ENCODE measurements around the gene GALNT18.

Gene GALNT18

DNA sequence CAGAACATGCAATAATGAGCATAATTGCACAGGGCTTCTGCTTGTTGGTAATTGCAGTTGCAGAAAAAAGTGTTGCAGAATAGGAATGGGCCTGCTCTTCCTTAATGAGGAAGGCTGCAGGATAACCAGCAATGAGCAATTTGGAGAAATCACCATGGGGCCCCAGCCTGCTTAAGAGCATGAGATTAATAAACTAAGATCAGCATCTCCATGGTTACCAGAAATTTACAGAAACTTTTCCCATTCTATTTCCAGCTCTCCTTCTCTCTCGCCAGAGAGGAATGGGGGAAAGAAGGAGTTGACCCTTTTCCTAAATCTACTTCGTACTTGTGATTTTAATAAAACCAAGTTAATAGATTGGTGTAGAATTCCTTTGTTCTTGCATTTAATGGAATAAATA lies 187.8 kb downstream of the GALNT18 start:
- DNase-seq (ENCODE audit: low read depth) = no peak

DNA sequence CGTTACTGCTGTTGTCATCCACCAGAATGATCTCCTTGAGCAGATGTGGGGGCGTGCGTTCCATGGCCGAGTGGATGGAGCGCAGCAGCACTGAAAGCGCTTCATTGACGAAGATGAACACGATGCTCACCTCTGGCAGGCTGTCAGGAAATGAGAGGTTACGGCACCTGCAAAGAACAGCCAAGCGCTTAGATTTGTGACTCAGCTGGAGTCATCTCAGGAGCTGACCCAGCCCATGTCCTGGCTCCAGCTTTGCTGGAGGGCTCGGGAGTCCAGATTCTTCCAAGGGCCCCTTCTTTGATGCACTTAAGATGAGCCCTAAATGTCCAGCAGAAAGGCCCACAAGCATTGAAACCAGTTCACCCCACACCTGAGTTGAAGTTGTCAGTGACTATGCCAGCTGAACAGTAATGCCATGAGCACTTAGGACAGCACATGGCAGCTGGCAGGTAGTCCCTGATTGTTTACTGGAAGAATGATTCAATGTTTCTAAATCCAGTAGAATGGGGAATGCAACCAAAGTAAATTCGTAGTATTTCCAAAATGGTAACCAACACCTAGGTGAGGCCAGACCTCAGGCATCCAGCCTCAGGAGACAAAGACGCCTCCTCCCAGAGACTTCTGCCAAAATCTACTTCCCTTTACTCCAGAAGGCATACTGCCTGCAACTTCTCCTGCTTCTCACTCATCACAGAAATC lies 189.0 kb downstream of the GALNT18 start:
- no peak for DNase-seq (ENCODE audit: low read depth)

DNA sequence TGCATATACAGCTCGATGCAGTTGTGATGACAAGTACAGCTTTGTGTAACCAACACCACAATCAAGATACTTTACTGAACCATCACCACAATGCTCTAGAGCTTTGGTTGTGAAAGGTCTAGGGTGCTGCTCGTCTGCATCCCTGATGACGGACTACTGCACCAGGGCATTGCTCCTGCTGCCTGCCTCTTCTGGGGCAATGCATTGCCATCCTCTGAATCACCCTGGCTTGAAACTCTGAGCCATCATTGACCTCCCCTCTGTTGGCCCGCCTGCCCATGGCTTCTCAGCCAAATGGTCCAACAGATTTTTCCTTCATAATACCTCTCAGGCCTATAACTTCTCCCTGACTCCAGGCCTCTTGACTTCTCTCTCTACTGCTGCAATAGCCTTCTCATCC lies 191.4 kb downstream of the GALNT18 start:
- no peak for DNase-seq (ENCODE audit: low read depth)

DNA sequence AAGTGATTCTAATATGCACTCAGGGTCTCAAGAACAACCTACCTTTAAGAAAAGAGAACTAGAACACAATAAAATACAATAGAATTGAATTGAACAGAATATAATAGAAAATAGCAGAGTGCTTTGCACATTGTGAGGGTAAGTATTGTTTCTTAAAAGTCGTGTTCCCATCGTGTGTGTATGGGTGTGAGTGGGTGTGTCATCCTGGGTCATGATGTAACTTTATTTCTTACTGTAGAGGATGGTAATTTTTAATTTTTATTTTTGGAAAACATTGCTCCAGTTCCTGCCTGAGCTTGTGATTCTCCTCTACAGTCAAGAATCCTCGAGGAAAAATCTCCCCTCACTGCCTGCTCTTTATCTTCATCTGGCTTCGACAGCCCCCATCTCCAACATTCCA lies 193.1 kb downstream of the GALNT18 start:
- DNase-seq (ENCODE audit: low read depth) = no peak

DNA sequence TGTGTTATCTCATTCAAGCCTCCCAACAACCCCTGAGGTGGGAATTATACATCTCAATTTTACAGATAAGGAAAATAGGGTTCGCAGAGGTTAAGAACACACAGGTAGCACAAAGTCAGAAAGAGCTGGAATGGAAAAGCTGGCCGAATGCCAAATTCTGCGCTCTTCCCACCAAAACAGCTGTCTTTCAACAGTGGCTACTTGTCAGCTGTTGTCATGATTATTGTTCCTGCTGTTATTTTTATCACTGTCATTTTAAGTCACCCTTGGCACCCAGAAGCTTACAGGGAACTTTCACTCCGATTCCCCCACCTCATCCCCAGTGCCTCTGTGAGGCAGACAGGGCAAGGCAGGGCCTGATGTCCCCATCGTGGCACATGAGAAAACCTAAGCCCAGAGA lies 194.3 kb downstream of the GALNT18 start:
- no peak for DNase-seq (ENCODE audit: low read depth)

DNA sequence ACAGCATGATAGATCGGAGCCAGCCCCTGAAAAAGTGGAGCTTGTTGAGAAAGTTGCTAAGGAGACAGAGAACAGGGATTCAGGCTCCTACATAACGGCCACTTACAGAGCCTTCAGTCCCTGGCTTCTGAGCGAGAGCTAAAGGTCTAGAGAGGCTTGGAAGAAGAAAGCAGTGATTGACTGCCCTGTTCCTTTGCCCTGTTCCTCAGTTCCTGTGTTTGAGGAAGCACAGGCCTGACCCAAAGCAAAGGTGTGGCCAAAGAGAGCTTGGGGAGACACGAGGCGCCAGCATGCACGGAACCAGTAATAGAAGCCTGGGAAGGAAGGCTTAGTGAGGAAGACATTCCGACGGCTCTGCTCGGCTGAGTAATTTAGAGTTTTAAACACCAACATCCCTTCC lies 194.7 kb downstream of the GALNT18 start:
- DNase-seq (ENCODE audit: low read depth) = no peak

DNA sequence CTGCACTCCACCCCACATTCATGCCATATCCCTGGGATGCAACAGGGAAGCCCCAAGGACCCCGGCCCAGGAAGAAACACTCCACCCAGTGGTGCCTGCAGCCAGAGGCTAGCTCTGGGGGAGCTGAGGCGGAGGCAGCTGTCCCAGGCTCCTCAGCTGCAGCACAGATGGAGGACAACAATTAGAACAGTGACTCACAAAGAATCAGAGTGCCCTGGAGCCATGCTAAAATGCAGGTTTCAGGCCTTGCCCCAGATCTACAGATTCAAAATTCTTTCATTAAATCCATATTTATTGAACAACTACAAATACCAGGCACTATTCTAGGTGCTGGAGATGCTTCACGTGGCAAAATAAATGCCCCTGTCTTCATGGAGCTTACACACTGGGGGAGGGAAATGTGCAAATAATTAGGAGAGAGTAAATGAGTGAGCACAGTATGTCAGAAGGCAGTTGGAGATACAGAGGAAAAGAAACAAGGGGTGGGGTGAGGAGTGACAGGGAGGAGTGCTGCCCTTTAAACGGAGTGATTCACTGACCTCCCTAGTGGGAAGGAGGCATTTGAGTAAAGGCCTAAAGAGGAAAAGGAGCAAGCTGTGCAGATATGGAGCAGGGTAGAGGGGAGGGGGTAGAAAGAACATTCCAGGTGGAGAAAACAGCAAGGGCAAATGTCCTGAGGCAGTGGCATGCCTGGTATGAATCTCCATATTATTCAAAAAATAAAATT lies 195.4 kb downstream of the GALNT18 start:
- DNase-seq (ENCODE audit: low read depth) = no peak

DNA sequence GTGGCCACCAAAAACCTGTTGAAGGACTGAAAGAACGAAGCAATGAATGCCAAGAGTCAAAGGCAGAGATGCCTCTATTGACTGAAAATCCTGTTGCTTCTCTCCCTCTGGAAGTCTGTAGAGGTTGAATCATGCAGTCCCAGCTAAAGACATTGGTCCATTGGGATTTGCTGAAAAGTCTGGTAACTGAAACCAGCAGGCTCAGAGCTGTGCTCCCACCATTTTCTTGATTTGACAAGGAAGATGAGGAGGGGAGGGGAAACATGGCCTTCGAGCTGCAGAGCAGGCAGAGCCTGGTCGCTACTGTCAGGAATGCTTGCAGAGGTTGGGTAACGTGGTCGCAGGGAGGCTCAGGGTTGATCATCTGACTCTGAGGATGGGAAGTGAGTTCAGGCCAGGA lies 196.0 kb downstream of the GALNT18 start:
- DNase-seq (ENCODE audit: low read depth) = no peak

DNA sequence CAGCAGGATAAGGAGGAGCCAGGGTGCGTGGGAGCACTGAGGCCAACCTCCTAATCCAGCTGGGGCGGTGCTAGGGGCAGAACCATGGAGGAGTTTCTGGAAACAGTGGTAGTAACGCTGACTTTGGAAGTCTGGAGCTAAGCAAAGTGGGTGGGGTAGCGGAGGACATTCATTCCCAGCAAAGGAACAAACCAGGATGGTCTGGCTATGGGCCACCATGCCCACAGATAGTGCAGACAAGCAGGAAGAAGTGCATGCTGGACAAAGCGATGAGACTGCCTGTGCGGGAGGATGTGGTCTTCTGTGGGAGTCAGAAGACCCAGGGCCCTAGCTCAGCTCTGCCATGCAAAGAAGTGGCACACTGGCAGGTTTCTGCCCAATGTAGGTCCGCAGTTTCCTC lies 197.1 kb downstream of the GALNT18 start:
- no peak for DNase-seq (ENCODE audit: low read depth)

DNA sequence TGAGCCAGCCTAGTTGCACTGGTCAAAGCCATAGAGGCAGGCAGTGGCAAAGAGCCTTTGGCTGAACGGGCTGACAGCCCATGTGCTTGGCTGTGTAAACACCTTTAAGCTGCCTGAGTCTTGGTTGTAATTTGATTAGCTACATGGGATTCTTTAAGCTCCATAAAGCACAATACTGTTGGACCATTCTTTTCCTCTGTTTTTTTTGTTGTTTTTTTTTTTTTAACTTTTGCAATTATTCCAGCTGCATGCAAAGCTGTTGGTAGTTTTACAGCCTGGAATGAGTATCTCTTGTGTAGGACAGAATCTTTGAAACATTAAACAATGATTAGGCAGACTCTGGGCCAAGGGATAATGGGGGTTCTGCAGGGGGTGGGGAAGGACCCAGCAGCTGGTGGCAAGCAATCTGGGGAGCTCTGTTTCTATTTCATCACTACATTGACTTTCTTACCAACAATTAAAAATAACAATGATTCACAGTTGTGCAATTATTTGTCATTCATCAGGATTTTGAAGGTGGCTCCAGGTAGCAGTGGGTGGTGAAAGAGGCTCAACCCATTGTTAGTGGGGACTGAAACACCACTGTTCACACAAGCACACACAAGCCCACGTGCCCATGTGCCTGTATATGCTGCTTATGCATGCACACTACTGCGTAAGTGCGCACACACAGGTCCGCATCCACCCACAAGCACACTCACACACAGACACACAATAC lies 199.2 kb downstream of the GALNT18 start:
- DNase-seq (ENCODE audit: low read depth) = no peak

DNA sequence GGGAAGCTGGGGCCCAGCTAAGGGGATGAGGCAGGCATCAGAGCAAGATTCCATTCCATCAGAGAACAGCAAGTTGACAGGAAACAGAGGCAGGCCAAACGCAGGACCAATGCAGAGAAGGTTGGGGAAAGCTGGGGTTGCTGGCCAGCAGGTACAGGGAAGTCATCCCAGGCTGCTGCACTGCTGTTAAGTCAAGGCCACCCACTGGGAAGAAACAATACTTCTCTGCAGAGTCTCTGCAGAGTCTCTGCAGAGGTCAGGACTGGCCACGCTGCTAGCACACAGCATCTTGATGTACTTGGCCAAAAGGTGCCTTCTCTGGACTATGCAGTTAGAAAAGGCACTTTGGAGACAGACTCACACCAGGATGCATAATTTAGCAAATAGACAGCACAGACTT lies 200.3 kb downstream of the GALNT18 start:
- no peak for DNase-seq (ENCODE audit: low read depth)

DNA sequence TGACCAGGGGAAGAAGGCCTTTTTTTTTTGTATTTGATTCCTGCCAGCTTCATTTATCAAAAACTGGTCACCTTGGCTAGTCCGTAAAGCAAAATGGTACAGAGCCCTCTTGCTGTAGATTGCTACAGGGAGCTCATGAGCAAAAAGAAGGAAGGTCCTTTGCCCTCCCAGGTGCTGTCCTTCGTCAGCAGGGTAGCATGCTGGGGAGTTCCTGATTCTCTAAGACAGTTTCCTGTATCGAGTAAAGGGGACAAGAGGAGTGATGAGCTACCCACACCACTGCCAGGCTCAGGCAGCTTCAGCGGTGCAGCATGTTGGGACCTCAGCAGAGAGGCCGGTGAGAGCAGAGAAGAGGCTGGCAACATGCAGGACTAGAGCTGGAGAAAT lies 200.9 kb downstream of the GALNT18 start:
- no peak for DNase-seq (ENCODE audit: low read depth)

DNA sequence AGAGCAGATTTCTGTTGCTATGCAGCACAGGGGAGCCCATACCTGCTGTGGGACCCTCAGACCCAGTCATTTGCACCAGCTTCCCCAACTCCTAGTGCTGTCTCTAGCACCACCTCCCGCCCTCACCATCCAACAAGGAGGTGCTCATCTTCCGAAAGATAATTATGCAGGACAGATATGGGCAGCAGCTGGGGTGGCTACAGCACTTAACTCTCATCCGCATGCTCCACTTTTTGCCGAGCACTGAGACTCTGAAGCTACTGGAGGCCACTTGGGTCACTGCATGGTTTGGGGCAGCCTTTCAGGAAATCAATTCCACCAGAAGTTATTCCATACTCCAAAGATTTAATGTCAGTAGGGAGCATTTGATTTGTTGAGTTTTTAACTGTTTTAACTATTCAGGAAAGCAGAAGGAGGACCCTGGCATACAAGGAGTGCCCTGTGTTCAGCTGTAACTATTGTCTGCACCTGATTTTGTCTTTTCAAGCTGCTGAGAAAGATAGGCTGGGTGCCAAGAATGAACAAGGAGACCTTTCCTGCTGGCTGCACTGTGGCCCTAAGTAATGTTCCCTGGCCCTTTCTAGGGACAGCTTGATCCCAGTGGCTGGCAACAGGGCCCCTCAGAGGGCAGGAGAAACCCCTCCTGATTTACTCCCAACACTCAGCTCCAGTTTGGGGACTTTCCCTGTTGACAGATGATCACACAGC lies 201.5 kb downstream of the GALNT18 start:
- no peak for DNase-seq (ENCODE audit: low read depth)

DNA sequence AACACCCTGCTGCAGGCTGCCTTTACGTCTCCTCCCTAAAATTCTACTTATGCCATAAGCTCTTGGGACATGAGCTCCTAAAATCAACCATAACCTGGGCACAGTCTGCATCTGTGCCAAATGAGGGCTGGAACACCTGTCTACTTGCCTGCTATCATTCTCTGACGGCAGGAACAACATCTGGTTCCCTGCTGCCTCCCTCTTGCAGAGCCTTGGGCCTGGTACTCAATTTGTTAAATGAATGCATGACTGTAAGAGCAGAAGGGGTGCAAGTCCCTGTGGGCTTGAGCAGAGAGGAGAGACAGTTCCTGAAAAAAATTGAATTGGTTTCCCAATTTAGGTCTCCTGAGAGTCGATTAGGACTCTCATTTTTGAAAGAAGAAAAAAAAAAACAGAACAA lies 202.1 kb downstream of the GALNT18 start:
- DNase-seq (ENCODE audit: low read depth) = no peak

DNA sequence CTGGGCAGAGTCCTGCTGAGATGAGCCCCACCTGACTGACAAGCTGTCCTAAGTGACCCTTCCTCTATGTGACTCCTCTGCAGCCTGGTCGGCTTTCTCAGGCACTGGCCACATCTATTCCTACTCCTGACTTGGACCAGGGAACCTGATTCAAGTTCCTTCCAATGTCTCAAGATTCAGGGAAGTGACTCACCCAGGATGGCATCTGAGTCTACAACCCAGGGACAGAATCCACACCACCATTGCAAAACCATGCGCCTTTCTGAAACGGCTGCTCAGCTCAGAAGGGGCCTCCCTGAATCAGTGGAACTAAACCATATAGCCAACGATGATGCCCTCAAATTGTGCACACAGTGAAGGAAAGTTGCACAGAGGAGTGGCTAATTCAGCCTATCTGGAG lies 204.9 kb downstream of the GALNT18 start:
- no peak for DNase-seq (ENCODE audit: low read depth)

DNA sequence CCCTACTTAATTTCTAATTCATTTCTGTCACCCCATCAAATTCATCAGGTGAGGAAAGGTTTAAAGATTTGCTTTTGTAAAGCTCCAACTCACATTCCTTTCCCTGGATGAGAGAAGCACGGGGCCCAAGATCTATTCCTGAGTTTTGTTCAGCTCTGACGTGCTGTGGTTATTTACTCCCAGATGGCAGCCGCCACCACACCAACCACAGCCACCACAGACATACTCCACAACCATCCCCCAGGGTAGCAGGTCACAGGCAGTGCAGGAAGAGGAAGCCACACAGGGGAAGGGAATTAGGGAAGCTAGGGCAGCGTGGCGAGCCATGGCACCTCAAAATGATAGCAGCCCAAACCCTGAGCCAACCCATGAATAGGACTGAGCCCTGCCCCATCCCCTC lies 205.3 kb downstream of the GALNT18 start:
- no peak for DNase-seq (ENCODE audit: low read depth)

DNA sequence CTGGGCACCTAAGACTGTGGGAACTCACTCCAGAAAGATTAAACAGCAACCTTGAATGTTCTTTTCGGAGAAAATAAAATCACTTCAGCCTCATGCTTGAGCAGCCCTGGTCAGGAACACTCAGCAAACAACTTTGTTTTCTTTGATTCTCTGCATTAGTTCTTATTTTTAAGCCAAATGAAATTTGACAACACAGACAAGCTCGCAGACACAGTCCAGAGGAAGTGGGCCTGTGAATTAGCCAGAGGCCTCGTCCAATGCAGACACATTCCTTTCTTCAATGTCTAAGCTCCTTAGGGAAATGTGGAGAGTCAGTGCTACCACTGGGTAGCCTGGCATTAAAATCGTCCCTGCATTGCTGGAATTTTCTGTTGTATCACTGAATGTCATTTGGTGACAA lies 205.9 kb downstream of the GALNT18 start:
- no peak for DNase-seq (ENCODE audit: low read depth)

DNA sequence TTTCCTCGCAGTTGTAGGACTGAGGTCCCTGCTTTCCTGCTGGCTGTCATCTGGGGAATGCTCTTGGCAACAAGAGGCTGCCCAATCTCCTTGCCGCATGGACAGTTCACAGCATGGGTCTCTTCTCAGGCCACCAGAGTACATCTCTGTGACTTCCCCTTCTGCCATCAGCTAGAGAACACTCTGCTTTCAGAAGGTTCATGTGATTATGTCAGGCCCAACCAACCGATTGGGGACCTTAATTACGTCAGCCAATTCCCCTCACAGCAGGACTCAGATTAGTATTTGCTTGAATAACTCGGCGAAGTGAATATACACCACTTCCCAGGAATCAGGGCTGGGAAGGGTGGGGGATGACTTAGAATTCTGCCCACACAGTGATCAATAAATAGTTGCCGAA lies 206.8 kb downstream of the GALNT18 start:
- no peak for DNase-seq (ENCODE audit: low read depth)

DNA sequence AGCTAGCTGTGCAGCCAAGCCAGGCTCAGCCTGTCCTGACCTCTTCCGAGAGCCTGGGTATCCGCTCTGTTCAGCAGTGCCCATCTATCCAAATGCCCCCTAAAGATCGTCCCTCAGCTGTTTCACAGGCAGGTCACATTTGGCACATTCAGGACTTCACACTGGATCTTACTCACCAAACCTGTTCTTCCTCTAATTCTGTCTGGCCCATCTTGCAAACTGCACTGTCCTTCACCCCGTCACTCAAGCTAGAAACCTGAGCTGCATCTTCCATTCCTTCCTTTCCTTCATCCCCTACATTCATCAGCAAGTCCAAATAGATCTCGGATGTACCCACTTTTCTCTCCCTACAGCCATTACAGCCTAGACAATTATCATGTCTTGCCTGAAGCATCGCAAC lies 208.0 kb downstream of the GALNT18 start:
- DNase-seq (ENCODE audit: low read depth) = no peak

DNA sequence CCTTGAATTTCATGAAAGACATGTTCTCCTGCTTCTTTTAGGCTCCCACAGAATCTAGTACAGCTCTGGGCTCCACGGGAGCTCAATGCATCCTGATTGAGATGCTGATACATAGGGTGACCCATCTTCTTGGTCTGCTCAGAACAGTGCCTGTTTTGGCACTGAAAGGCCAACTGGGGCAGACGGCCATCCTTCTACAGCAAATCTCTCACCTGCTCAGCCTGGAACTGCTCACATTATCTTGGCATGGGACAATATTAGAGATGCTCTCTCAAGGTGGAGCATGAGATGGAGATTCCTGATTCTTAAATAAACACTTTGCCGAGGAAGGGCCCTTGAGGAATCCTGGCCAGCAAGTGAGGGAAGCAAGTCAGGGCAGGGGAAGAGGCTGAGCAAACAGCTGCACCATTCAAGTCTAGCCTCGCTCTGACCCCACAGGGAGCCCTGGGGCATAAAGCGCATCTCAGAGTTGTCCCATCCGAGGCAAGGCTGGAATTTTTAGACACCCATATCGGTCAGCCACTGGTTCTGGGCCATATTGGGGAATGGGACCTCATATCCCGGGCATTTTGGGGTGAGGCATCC lies 210.3 kb downstream of the GALNT18 start:
- no peak for DNase-seq (ENCODE audit: low read depth)

DNA sequence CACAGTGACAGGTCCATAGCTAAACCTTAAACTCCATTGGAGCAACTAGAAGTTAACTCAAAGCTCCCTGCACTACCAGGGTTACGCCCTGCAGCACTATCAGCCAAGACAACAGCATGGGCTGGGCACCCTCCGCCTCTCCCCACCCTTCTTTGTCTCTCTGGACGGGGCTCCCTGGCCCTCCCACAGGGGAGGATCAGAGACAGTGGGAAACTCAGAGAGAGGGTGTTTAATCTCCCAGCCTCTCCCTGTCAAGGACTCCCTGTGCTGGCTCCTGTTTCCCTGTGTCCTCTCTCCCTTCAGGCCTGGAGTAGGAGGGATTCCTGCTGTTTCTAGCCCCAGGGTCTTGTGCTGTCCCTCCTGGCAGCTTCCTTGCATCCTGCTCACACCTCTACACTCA lies 211.9 kb downstream of the GALNT18 start:
- no peak for DNase-seq (ENCODE audit: low read depth)

DNA sequence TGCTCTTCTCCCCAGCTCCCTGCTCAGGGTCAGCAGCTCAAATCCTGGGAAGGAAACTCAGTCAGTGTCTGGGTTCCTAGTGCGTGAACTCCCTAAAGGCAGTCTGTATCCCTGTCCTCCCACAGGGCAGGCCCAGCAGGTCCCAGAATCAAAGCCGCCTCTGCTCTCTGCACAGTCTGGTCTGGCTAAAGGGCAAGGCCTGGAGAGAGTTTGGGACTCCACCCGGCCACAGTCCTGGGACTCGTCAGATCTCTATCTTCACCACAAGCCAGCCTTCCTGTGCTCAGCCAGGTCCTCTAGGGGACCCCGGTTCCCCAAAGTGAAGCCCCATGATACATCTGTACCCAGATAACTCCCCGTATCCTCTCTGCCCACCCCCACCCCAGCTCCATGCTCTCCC lies 212.6 kb downstream of the GALNT18 start:
- DNase-seq (ENCODE audit: low read depth) = no peak
